Upper lobe of left lung (tissue), 6 donors: Measurements from ENCODE around the gene RNF144B. TPM values are rescaled to one million over a fixed set of nuclear protein-coding genes. Genes with fewer than 3 reads are reported as not detected.
A peak's percentile ranks its signal among the peaks of the same experiment; 100 is the strongest.

Experiments
- ATAC-seq, 2 donors: fragments of 200-7000 bp; cut with Tn5 transposase; one replicate each; pipeline ENCODE4 v1.9.1; 2022; ENCODE audit warnings: mild to moderate bottlenecking in 2 of 2, moderate library complexity in 2 of 2; ENCODE audit not compliant: low FRiP score in 2 of 2
- DNase-seq, 2 donors: peaks; one replicate each; pipeline ENCODE4 v3.0.0-alpha.2; 2019 to 2020
- H3K27ac ChIP-seq, 4 donors: fragments of 200-600 bp; sonication (generic); one replicate each; pipeline ENCODE4 v1.5.1; 2016 to 2019
- H3K27me3 ChIP-seq, 4 donors: fragments of 200-600 bp; sonication (generic); one replicate each; pipeline ENCODE4 v1.5.1; 2017 to 2019
- H3K36me3 ChIP-seq, 4 donors: fragments of 200-600 bp; sonication (generic); one replicate each; pipeline ENCODE4 v1.5.1; 2016 to 2019
- H3K4me1 ChIP-seq, 4 donors: fragments of 200-600 bp; sonication (generic); one replicate each; pipeline ENCODE4 v1.5.1; 2018 to 2019
- H3K4me3 ChIP-seq, 4 donors: fragments of 200-600 bp; sonication (generic); one replicate each; pipeline ENCODE4 v1.5.1; 2017 to 2019; ENCODE audit warnings: mild to moderate bottlenecking in 2 of 4, moderate library complexity in 1 of 4
- H3K9me3 ChIP-seq, 4 donors: fragments of 200-600 bp; sonication (generic); one replicate each; pipeline ENCODE4 v1.5.1; 2018 to 2019
- CTCF ChIP-seq, 6 experiments: fragments of 450-650 bp in 4 of 6; fragments of 200-600 bp in 2 of 6; sonication (generic) in 2 of 6; IDR thresholded peaks; one replicate each; pipeline ENCODE4 v1.5.1; 2016 to 2019; ENCODE audit warnings: antibody characterized with exemption in 6 of 6
- EP300 ChIP-seq, 4 donors: sonication (generic); formaldehyde crosslinking; IDR thresholded peaks; one replicate each; pipeline ENCODE4 v1.5.1; 2017; ENCODE audit warnings: antibody characterized with exemption in 4 of 4, control low read depth in 2 of 4
- POLR2A ChIP-seq, 4 donors: fragments of 450-650 bp; IDR thresholded peaks; one replicate each; pipeline ENCODE4 v1.5.1; 2016 to 2017; ENCODE audit warnings: antibody characterized with exemption in 4 of 4, mild to moderate bottlenecking in 2 of 4
- POLR2AphosphoS5 ChIP-seq, 2 donors: sonication (generic); formaldehyde crosslinking; IDR thresholded peaks; one replicate each; pipeline ENCODE4 v1.5.1; 2017; ENCODE audit warnings: antibody characterized with exemption in 2 of 2
- WGBS, 2 donors: methylation state at CpG; one replicate each; pipeline ENCODE4 v1.1.5; 2017 to 2018; 5-methylcytosine and 5-hydroxymethylcytosine counted together
- total RNA-seq, 6 donors: library from RNA; depleted of rRNA in 4 of 6; stranded (reverse); fragments of >200 nt in 4 of 6; gene quantifications; one replicate each; pipeline versions ENCODE4 v1.1.0 to v1.2.1, GENCODE V29; 2016 to 2021
- donor health status: DM: no; HTN: no; CAD: no; lungs with moderate emphysema.
- donor health status: DM: no; HTN: yes; CAD: no; lungs with severe emphysema.

The RNF144B gene
- total RNA-seq, 6 donors from 2014 or later, result 46.1 to 105 (median 55.8) TPM

- WGBS, 2 donors, result 74 to 85% methylated on average over 3 of the region's 3 CpGs
- peaks cover 8 to 44% (median 18%) of the 10 kb centered on the region in 4 donors for H3K36me3 ChIP-seq
- no peak for DNase-seq
- H3K9me3 ChIP-seq, result no peaks in the 10 kb centered on the region
- no peaks in the 10 kb centered on the region for H3K27me3 ChIP-seq
- no peak for TF ChIP-seq POLR2AphosphoS5 (IDR thresholded peaks at IDR 0.05)
- no peak for TF ChIP-seq CTCF (IDR thresholded peaks at IDR 0.05)
- no peak for TF ChIP-seq EP300 (IDR thresholded peaks at IDR 0.05)
- no peak for TF ChIP-seq POLR2A (IDR thresholded peaks at IDR 0.05)
- H3K4me1 ChIP-seq, result no peaks in the 10 kb centered on the region
- H3K27ac ChIP-seq, result no peak overlapping the region
- no peak overlapping the region for H3K4me3 ChIP-seq
- no peak for ATAC-seq
Observed at GRCh38 chr6:18468503-18468843, 81.3 kb downstream of the RNF144B start.

- WGBS, 2 donors, result 57 to 64% methylated on average over 3 of the region's 3 CpGs
- no peaks in the 10 kb centered on the region for H3K27me3 ChIP-seq
- H3K4me1 ChIP-seq, result no peaks in the 10 kb centered on the region
- no peak for DNase-seq
- no peak overlapping the region for H3K4me3 ChIP-seq
- H3K27ac ChIP-seq, result no peak overlapping the region
- H3K36me3 ChIP-seq, result peaks cover 2 to 33% (median 11%) of the 10 kb centered on the region in 4 donors
- no peaks in the 10 kb centered on the region for H3K9me3 ChIP-seq
- TF ChIP-seq EP300 (IDR thresholded peaks at IDR 0.05), result no peak
- no peak for TF ChIP-seq POLR2AphosphoS5 (IDR thresholded peaks at IDR 0.05)
- no peak for TF ChIP-seq POLR2A (IDR thresholded peaks at IDR 0.05)
- no peak for TF ChIP-seq CTCF (IDR thresholded peaks at IDR 0.05)
- no peak for ATAC-seq
Observed at GRCh38 chr6:18469536-18469935, 82.4 kb downstream of the RNF144B start.

- ATAC-seq (peak in 1 of 2 donors; percentile 55), DNase-seq (peak in 1 of 2 donors; percentile 26)
- peaks cover 0 to 17% (median 5%) of the 10 kb centered on the region in 4 donors for H3K36me3 ChIP-seq
- no peaks in the 10 kb centered on the region for H3K9me3 ChIP-seq
- TF ChIP-seq CTCF (IDR thresholded peaks at IDR 0.05) (no peak), POLR2AphosphoS5 (IDR thresholded peaks at IDR 0.05) (no peak), POLR2A (IDR thresholded peaks at IDR 0.05) (no peak), EP300 (IDR thresholded peaks at IDR 0.05) (no peak)
- H3K4me1 ChIP-seq, result no peaks in the 10 kb centered on the region
- H3K27ac ChIP-seq, result no peak overlapping the region
- no peak overlapping the region for H3K4me3 ChIP-seq
- H3K27me3 ChIP-seq, result no peaks in the 10 kb centered on the region
- 86 to 93% methylated on average over 13 to 15 of the region's 15 CpGs for whole genome bisulfite sequencing, 2 donors
Observed at GRCh38 chr6:18471232-18471964, 84.2 kb downstream of the RNF144B start.

- no peak overlapping the region for H3K4me3 ChIP-seq
- no peak for ATAC-seq
- no peaks in the 10 kb centered on the region for H3K27me3 ChIP-seq
- WGBS, 2 donors, result 58 to 76% methylated on average over 2 of the region's 2 CpGs
- TF ChIP-seq CTCF (IDR thresholded peaks at IDR 0.05) (no peak), EP300 (IDR thresholded peaks at IDR 0.05) (no peak), POLR2AphosphoS5 (IDR thresholded peaks at IDR 0.05) (no peak), POLR2A (IDR thresholded peaks at IDR 0.05) (no peak)
- peaks cover 2 to 12% (median 7%) of the 10 kb centered on the region in 4 donors for H3K4me1 ChIP-seq
- H3K27ac ChIP-seq, result peak overlapping the region in 1 of 4 donors; percentile 34
- no peaks in the 10 kb centered on the region for H3K9me3 ChIP-seq
- no peak for DNase-seq
- H3K36me3 ChIP-seq, result peaks cover 0 to 9% (median 2%) of the 10 kb centered on the region in 4 donors
Observed at GRCh38 chr6:18472941-18473340, 85.8 kb downstream of the RNF144B start.

GRCh38 chr6:18473755-18474154 is 86.6 kb downstream of the RNF144B start:
- peaks cover 4 to 15% (median 7%) of the 10 kb centered on the region in 4 donors for H3K4me1 ChIP-seq
- peak in 1 of 2 donors; percentile 42 for ATAC-seq
- H3K27me3 ChIP-seq, result no peaks in the 10 kb centered on the region
- DNase-seq, result no peak
- peak overlapping the region in 1 of 4 donors; percentile 34 for H3K27ac ChIP-seq
- TF ChIP-seq CTCF (IDR thresholded peaks at IDR 0.05), result no peak
- no peak overlapping the region for H3K4me3 ChIP-seq
- WGBS, 2 donors, result 66 to 81% methylated on average over 2 of the region's 2 CpGs
- peaks cover 0 to 2% (median under 1%) of the 10 kb centered on the region in 4 donors for H3K36me3 ChIP-seq
- H3K9me3 ChIP-seq, result no peaks in the 10 kb centered on the region
